NCI-H526 (cell line): Measurements from ENCODE around the gene MSH3.

Source experiments
- DNase-seq, 2 experiments: peaks; one replicate each; lab custom pipeline; 2025; lab: John Stamatoyannopoulos, UW

MSH3 gene

DNA sequence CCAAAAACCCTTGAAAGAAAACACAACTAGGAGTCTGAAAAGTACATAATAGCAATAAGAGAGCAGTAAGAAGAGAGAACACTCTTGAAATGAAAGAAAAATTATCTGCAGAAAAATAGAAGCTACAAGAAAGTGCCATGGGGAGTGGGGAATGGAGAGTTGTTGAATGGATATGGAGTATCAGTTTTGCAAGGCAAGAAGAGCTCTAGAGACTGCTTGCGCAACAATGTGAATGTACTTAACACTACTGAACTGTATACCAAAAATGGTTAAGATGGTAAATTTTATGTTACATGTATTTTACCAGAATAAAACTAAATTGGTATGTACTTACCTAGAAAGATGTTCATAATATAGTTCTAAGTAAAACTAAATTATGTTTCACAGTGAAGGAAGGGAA, 251.0 kb downstream of the MSH3 start:
- DNase-seq, result no peak

DNA sequence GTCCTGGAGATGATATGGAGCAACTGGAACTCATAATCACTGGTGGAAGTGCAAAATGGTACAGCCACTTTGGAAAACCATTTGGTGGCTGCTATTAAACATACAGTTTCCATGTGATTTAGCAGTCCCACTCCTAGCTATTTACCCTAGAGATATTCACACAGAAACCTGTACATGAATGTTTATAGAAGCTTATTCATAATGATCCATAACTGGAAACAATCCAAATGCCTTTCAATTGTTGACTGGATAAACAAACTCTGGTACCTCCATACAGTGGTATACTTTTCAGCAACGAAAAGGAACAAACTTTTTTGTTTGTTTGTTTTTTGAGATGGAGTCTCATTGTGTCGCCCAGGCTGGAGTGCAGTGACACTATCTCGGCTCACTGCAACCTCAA, 258.0 kb downstream of the MSH3 start:
- DNase-seq, result no peak

DNA sequence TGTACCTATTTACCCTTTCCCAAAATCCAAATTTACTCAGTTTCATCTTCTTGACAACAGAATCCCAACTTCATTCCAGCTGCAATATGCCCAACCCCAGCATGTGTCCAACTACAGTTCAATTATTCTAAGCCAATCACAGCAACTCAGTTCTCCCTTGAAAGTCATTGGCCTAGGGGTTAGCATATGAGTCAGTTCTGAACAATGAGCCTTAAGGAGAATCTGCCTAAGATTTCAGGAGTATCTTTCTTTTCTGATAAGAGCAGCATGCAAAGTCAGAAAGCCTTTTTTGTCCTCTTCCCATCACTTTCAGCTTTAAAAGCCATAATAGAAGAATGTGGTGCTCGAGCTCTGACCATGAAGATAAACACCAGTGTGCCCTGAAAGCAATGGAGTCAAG, 261.3 kb downstream of the MSH3 start:
- DNase-seq, result no peak

DNA sequence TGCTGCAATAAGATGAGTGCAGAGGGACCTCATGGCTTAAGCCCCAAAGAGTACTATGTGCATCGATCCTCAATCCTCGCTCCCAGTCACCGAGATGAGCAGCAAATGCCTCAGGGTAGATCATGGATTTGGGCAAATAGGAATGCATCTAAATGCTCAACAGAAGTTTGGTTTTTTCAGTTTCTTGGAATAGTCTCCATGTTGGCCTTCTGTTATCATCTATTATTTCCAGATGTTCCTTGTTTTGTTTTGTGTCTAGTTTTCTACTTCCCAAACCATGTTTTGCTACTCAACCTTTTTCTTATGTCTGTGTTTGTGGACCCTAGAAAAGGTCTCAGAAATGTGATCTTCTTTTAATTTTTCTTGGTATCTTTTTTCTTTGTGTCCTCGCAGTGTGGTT, 262.2 kb downstream of the MSH3 start:
- DNase-seq, result no peak

DNA sequence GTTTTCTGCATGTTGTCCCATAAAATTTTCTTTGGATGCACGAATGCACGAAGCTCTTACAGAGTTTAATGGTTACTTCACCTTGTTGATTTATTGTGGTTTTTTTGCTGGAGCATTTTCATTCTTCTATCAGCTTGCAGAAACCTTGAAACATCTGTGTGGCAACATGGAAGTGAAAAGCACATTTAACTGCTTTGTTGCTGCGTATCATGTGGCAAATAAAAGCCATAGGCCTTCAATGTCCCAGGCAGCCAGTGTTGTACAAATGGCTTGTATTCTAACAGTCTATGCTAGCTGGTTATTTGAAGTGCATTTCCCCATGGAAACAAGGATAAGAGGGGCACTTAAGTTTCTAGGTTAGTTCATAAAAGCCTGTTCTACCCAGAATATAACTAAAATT, 263.2 kb downstream of the MSH3 start:
- DNase-seq, result no peak

DNA sequence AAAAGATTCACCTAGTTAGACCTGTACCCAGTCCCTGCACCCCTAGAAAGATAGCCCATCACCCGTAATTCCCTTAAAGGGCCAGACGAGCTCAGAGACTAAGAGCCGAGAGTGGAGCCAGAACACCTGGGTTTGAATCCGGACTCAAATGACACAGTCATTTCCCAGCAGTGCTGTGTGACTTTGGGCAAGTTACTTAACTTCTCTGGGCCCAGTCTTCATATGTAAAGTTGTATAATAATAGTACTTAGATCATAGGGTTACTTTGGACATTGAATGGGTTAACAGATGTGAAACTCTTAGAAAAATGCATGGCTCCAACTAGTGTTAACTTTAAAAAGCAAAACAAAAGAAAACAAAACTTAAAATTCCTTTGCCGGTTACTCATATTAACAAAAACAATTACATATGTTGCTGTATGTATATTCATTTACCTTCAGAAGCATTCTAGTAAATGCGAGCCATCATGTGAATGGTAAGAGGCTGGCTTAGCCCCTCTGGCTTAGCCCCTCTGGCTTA, 265.3 kb downstream of the MSH3 start:
- DNase-seq, result no peak

DNA sequence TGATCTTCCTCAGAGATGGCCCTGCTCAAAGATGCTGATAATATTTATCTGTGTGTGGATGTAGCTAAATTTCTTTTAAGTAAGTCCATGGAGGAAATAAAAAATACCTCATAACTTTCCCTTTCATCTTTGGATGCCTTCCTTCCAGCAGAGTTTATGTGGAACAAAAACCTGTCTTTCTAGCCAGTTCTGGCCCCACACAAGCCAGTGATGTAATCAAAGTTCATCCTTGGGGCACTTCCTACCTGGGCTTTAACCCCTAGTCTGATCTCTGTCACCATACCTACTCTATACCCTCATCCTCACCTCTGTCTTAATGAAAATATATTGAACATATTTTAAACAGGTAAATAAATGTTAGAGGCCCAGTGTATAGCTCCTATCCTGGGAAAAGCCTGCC, 265.9 kb downstream of the MSH3 start:
- no peak for DNase-seq

DNA sequence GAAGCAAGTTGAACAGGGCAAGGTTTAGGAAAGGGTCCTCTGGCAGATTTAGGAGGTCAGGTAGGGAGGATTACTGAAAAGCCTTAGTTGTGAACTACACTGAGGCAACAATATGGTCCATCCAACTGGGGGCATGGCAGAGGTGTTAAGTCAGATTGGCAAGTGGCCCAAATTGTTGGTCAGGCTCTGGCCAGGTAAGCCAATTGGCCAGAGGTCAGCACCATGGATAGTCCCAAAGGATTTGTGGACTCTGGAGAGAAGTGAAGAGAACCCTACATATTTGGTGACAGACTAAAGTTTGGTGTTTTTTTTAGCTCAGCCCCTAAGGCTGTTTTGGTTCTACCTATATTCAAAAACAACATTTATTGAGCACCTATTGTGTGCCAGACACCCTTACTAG, 266.6 kb downstream of the MSH3 start:
- DNase-seq, result no peak

DNA sequence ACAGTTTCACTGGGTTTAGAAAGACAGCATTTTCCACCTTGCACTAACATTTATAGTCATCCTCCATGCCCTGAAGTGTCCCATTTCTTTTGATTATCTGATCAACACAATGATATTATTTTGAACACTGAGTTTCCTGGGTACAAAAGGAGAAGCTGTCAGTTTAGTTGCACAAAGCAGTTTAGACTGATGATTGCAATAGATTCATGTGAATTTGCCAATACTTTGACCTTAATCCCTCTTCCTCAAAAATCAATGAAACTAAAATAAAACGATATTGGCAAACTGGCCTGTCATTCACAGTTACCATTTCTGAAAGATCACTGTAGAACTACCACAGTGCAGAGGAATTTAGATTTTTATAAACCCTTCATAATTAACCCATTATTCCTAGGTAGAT, 271.5 kb downstream of the MSH3 start:
- DNase-seq, result no peak
